GM12878 (cell line): Measurements from ENCODE around the gene B9D2. TPM values are rescaled to one million over a fixed set of nuclear protein-coding genes. Genes with fewer than 3 reads are reported as not detected.

Experiments
- ATAC-seq: fragments of 200-7000 bp; cut with Tn5 transposase; 3 replicates; pipeline ENCODE4 v1.9.1; 2020; ENCODE audit warnings: mild to moderate bottlenecking, moderate library complexity
- BruUV-seq: library from RNA; stranded (reverse); fragments of 400-500 nt; replicated peaks from 2 replicates; lab custom pipeline; 2021; lab: Mats Ljungman, UMichigan
- CTCF ChIA-PET: fragments of 300-600 bp; sonication (Branson Sonifier 250); formaldehyde crosslinking; extraction: SDS; loops from one replicate; lab custom pipeline; 2021; ENCODE audit warnings: inconsistent platforms; lab: Yijun Ruan, JAX
- POLR2A ChIA-PET: fragments of 350-600 bp; formaldehyde crosslinking; extraction: SDS; loops from one replicate; lab custom pipeline; 2021; ENCODE audit warnings: inconsistent platforms; lab: Charles Lee
- RAD21 ChIA-PET: fragments of 300-600 bp; sonication (Branson Sonifier 250); formaldehyde crosslinking; loops from one replicate; lab custom pipeline; 2023; ENCODE audit warnings: antibody characterized with exemption; ENCODE audit not compliant: unreplicated experiment; lab: Charles Lee
- SMC1A ChIA-PET: fragments of 300-600 bp; sonication (Branson Sonifier 250); formaldehyde crosslinking; loops from one replicate; lab custom pipeline; 2023; ENCODE audit not compliant: unreplicated experiment, uncharacterized antibody; lab: Charles Lee
- DNase-seq: peaks from one replicate; pipeline ENCODE4 v3.0.0-alpha.2; 2011; ENCODE audit warnings: low read depth, low spot score
- FAIRE-seq: peaks from 3 replicates; lab custom pipeline; 2011; peaks lifted over from hg19 to GRCh38; lab: Jason Lieb, UNC
- H2AFZ ChIP-seq: 2 replicates; pipeline ENCODE4 v1.6.0; 2011; ENCODE audit warnings: low read depth, low read length, control low read depth; ENCODE audit not compliant: control insufficient read depth
- H3K27ac ChIP-seq: 2 replicates; pipeline ENCODE4 v1.5.1; 2011; ENCODE audit warnings: control low read depth; ENCODE audit not compliant: control insufficient read depth, insufficient read depth
- H3K27me3 ChIP-seq, 2 experiments: replicated peaks in 1 of 2; 2 replicates each; pipeline versions ENCODE4 v1.6.0 to v1.6.1; 2011; ENCODE audit warnings: low read length in 1 of 2; ENCODE audit not compliant: control insufficient read depth in 2 of 2, insufficient read depth in 2 of 2
- H3K36me3 ChIP-seq, 2 experiments: 2 replicates each; pipeline ENCODE4 v1.5.1; 2011; ENCODE audit warnings: low read length in 1 of 2; ENCODE audit not compliant: control insufficient read depth in 2 of 2, insufficient read depth in 2 of 2
- H3K4me1 ChIP-seq: 2 replicates; pipeline ENCODE4 v1.6.1; 2011; ENCODE audit warnings: mild to moderate bottlenecking, low read length, moderate library complexity, mixed read lengths; ENCODE audit not compliant: control insufficient read depth, insufficient read depth
- H3K4me2 ChIP-seq: 2 replicates; pipeline ENCODE4 v1.6.0; 2011; ENCODE audit warnings: control low read depth; ENCODE audit not compliant: control insufficient read depth, insufficient read depth
- H3K4me3 ChIP-seq: fragments of 200-600 bp; sonication (generic); 2 replicates; pipeline ENCODE4 v1.5.1; 2016
- H3K79me2 ChIP-seq: 2 replicates; pipeline ENCODE4 v1.6.0; 2011; ENCODE audit warnings: low read length; ENCODE audit not compliant: control insufficient read depth, insufficient read depth
- H3K9ac ChIP-seq: 2 replicates; pipeline ENCODE4 v1.8.0; 2011; ENCODE audit warnings: low read length, control low read depth, mixed read lengths; ENCODE audit not compliant: control insufficient read depth, insufficient read depth
- H3K9me3 ChIP-seq: replicated peaks from 3 replicates; pipeline ENCODE4 v1.5.1; 2011; ENCODE audit warnings: mild to moderate bottlenecking, low read length; ENCODE audit not compliant: control insufficient read depth, insufficient read depth
- H4K20me1 ChIP-seq: 2 replicates; pipeline ENCODE4 v1.6.0; 2011; ENCODE audit not compliant: control insufficient read depth, insufficient read depth
- EGR1 ChIP-seq, 2 experiments: IDR thresholded peaks; 1 replicate in 1 of 2; 2 replicates in 1 of 2; pipeline ENCODE4 v1.6.1; 2011 to 2012; ENCODE audit warnings: low read depth in 2 of 2, low read length in 2 of 2, borderline replicate concordance in 1 of 2, mild to moderate bottlenecking in 1 of 2, moderate library complexity in 1 of 2
- IKZF2 ChIP-seq, 2 experiments: fragments of 450-650 bp; IDR thresholded peaks; 2 replicates each; pipeline ENCODE4 v1.6.1; 2017; ENCODE audit warnings: mild to moderate bottlenecking in 2 of 2, moderate library complexity in 2 of 2
- NKRF ChIP-seq: fragments of 450-650 bp; conservative IDR thresholded peaks from 2 replicates; pipeline ENCODE4 v1.6.1; 2017; ENCODE audit warnings: mild to moderate bottlenecking, moderate library complexity
- USF1 ChIP-seq: IDR thresholded peaks from 2 replicates; pipeline ENCODE4 v1.6.1; 2011; ENCODE audit warnings: borderline replicate concordance, low read depth, mild to moderate bottlenecking, moderate library complexity, mixed read lengths, low read length; ENCODE audit not compliant: insufficient read depth; ENCODE audit errors: extremely low read length
- WRNIP1 ChIP-seq: IDR thresholded peaks from 2 replicates; pipeline ENCODE4 v1.6.1; 2011; ENCODE audit warnings: low read depth, low read length, improper control_type of control experiment, borderline replicate concordance
- ZBTB40 ChIP-seq: fragments of 450-650 bp; IDR thresholded peaks from 2 replicates; pipeline ENCODE4 v1.6.1; 2016; ENCODE audit warnings: mild to moderate bottlenecking, moderate library complexity, borderline replicate concordance
- WGBS: methylation state at CpG from one replicate; pipeline ENCODE4 v1.1.6; 2016; ENCODE audit warnings: low lambda C conversion rate; ENCODE audit not compliant: insufficient replicate concordance, insufficient coverage; ENCODE audit errors: missing lambda C conversion rate; 5-methylcytosine and 5-hydroxymethylcytosine counted together
- in situ Hi-C: fragments of 300-500 bp; cut with MboI; formaldehyde crosslinking; loops from 9 replicates; pipeline ENCODE4 v1.14.3; 2018; ENCODE audit warnings: mixed read lengths
- intact Hi-C: fragments of 100-400 bp; cut with micrococcal nuclease; formaldehyde crosslinking; loops from one replicate; pipeline ENCODE4 v1.14.2; 2022; ENCODE audit not compliant: unreplicated experiment
- polyA plus RNA-seq, 11 experiments: library from polyadenylated mRNA; depleted of rRNA in 4 of 11; unstranded in 6 of 11; stranded (reverse) in 5 of 11; fragments of >200 nt; fragmentation: Nextera tagmentation in 4 of 11; fragmentation: Illumina TruSeq in 1 of 11; extraction: Ambion mirVana in 4 of 11; extraction: Trizol in 1 of 11; gene quantifications; 1 replicate in 1 of 11; 2 replicates in 10 of 11; pipeline versions ENCODE4 v1.2.1 to v1.2.3, GENCODE V29; 2011 to 2016; ENCODE audit warnings: inconsistent platforms in 2 of 11, missing spikeins in 2 of 11, low read depth in 1 of 11
- total RNA-seq, 4 experiments: library from RNA; depleted of rRNA in 3 of 4; stranded (reverse); fragments of >200 nt in 3 of 4; fragmentation: Illumina TruSeq in 1 of 4; extraction: Trizol in 1 of 4; gene quantifications; 2 replicates each; pipeline versions ENCODE4 v1.2.1 to v1.2.3, GENCODE V29; 2013 to 2021

The B9D2 gene
- total and polyA plus RNA-seq, 10 of the 15 experiments (the other 5 are each of a cell fraction or from before 2014, with no cell fraction given), result 2.4 to 12.4 (median 5.0) TPM

GRCh38 chr19:41376241-41376997, 12.5 kb upstream of the B9D2 start, which contains the start of gene TMEM91:
Gene TMEM91, plus strand, starts transcription at chr19:41376533. Its CDS starts 1,777 bp downstream, at chr19:41378310.
- RAD21 ChIA-PET, result no interaction called here
- FAIRE-seq, result no peak

More at GRCh38 chr19:41376241-41376997, 12.5 kb upstream of the B9D2 start, which contains the start of gene TMEM91:
- Histone ChIP-seq H3K36me3 (no peaks in the 10 kb centered on the region; a peak in 2 of 4 replicates), H3K9ac (peak within 1 kb of the TSS; percentile 41; the same call in 1 of the 2 replicates), H3K27ac (no peak within 1 kb of the TSS), H3K79me2 (no peaks in the 10 kb centered on the region), H3K4me3 (peak within 1 kb of the TSS; percentile 6; the same call in 1 of the 2 replicates), H4K20me1 (no peaks in the 10 kb centered on the region), H3K9me3 (no peaks in the 10 kb centered on the region), H3K4me2 (peak within 1 kb of the TSS; percentile 73), H3K27me3 (no peaks in the 10 kb centered on the region), H3K4me1 (peaks cover 21% of the 10 kb centered on the region), H2AFZ (peak within 1 kb of the TSS; percentile 52)
- ChIA-PET CTCF (interaction anchor here (1.6 kb wide), 1 partner anchor 9 kb away, joined by 7 read pairs; no protein-coding TSS in a partner anchor), SMC1A (interaction anchor here (4.8 kb wide), 1 partner anchor 12 kb away, joined by 24 read pairs; the partner anchor contains the start of gene B9D2), POLR2A (interaction anchor here (1.3 kb wide), 1 partner anchor 9 kb away, joined by 11 read pairs; no protein-coding TSS in a partner anchor)
- no peak for ATAC-seq
- DNase-seq, result no peak
- BruUV-seq, result no TSS peak
- WGBS, result 72% methylated on average over 35 of the region's 47 CpGs
- TF ChIP-seq ZBTB40, result no peak
- no peak for TF ChIP-seq USF1
- TF ChIP-seq NKRF, result no peak
- TF ChIP-seq IKZF2 (IDR thresholded peaks at IDR 0.05), result no peak
- 0 out of 3 replicates have a peak, but pooled peaks of 1 of the 2 experiments have one; percentile 56 for TF ChIP-seq EGR1 (IDR thresholded peaks at IDR 0.05; ENCODE audit: borderline replicate concordance in 1 of 2, low read depth in 2 of 2, low read length in 2 of 2)
- TF ChIP-seq WRNIP1, result no peak
- intact Hi-C loops, result no loop called here
- in situ Hi-C loops, result no loop called here
